ENCODE data around the gene MBD3L4.
"Not testable (repeated sequence)": the region's sequence is repeated elsewhere in the genome, so short reads cannot be mapped to it uniquely, and the experiment has no call there.

Gene MBD3L4

DNA sequence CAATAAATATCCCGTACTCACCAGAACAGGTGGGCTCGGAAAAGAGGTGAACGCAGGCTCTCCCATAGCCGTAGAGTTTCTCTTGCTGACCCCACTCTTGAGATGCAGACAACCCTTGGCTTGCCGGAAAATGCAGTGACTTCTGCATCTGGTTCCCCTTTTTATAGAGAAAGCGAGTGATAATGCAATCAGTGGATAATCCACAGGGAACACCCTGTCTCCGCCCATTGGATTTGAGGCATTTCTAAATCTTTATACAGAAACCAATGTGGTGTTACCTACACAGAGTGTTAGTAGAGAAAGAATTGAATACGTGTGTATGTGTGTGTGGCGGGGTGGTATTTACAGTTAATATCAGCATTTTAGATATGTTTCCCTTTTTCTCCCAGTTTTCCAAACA, at the start of gene MBD3L4:
Gene MBD3L4, minus strand, starts transcription at position 101 of the 400 bp plus-strand sequence. Its CDS starts 35 bp downstream, at position 66.
- not testable (repeated sequence) for DNase-seq (ENCODE audit: low read depth, low spot score)

DNA sequence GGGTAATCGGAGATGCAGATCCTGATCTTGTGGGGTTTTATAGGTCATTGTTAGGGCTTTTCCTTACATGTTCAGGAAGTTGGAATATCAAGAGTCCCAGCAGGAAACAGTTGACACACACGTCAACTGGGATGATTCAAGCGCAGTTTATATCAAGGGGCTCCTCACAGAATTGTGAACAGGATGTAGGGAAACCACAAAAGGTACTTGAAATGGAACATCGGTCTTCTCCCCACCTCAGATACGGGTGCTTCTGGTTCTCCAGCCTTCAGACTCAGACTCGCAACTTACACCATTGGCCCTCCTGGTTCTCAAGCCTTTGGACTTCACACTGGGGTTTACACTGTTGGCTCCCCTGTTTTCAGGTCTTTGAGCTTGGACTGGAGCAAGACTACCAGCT, 49.0 kb upstream of the MBD3L4 start:
- DNase-seq (ENCODE audit: low read depth, low spot score) = no peak

DNA sequence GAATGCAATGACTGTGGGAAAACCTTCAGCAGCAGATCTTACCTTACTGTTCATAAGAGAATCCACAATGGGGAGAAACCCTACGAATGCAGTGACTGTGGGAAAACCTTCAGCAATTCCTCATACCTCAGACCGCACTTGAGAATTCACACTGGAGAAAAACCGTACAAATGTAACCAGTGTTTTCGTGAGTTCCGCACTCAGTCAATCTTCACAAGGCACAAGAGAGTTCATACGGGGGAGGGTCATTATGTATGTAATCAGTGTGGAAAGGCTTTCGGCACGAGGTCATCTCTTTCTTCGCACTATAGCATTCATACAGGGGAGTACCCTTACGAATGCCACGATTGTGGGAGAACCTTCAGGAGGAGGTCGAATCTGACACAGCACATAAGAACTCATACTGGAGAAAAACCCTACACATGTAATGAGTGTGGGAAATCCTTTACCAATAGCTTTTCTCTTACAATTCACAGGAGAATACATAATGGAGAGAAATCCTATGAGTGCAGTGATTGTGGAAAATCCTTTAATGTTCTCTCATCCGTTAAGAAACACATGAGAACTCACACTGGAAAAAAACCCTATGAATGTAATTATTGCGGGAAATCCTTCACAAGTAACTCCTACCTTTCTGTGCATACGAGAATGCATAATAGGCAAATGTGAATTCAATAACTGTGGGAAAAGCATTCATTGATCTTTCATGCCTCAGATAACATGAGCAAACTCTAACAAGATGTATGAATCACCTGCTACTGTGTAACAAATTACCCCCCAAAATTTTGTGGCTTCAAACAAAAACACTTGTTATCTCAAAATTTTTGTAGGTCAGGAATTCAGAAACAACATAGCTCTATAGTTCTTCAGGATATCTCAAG, 43.3 kb upstream of the MBD3L4 start:
- peak; percentile 17 for DNase-seq (ENCODE audit: low read depth, low spot score)

DNA sequence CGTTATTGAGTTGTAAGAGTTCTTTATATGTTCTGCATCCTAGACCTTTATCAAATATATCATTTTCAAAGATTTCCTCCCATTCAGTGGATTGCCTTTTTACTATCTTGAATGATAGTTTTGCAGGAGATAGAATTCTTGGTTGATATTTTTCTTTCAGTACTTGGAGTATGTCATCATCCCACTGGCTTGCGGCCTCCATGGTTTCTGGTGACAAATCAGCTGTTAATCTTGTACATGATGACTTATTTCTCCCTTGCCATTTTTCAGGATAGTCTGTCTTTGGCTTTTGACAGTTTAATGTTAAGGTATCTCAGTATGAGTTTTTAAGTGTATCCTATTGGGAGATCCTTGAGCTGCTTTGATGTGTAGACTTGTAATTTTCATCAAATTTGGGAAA, 38.0 kb upstream of the MBD3L4 start:
- no peak for DNase-seq (ENCODE audit: low read depth, low spot score)

DNA sequence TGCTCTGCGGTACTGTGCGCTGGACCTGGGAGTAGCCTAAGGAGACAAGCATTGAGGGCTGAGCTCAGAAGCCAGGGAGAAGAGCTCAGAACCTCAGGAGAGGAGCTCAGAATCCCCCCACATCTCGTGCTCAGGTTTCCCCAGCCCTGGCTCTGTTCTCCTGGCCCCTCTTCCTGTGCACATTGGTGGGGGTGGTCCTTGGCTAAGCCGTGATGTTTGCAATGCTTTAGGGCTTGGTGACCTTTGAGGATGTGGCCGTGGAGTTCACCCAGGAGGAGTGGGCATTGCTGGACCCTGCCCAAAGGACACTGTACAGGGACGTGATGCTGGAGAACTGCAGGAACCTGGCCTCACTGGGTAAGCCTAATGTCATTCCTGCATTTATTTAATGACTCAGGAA, 36.2 kb upstream of the MBD3L4 start:
- DNase-seq (ENCODE audit: low read depth, low spot score) = no peak

DNA sequence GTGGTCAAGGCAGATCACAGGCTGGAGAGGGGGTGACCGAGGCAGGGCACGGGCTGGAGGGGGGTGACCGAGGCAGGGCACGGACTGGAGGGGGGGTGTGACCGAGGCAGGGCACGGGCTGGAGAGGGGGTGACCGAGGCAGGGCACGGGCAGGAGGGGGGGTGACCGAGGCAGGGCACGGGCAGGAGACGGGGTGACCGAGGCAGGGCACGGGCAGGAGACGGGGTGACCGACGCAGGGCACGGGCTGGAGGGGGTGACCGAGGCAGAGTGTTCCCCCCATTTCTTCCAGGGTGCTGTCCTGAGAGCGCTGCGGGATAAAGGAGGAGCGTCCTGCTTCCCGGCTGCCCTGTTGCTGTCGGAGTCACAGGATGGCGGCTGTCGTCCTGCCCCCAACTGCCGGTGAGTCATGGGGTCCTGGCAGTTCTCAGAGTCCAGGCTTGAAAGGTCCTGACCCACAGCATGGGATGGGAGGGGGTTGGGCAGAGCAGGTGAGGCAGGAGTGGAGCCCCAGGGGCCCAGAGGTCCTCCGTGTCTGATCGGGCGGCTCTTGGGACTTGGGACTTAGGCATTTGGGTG, 34.8 kb upstream of the MBD3L4 start:
- DNase-seq (ENCODE audit: low read depth, low spot score) = no peak

DNA sequence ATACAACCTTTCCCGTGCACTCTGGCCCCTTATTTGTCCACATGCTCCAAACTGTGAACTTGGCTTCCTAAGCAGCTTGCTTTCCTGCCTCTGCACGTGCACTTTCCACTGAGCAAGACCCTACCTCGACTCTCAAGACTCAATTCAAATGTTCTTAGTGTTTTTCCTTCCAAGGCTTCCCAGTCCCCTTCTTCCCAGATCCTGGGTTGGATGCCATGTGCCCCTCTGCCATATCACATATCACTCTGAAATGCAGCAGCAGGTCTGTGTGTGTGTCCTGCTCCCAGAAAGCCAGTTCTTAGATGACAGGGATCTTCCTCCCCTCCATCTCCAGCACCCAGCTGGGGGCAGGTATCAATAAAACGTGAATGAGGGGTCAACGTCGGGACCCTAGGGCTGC, 32.6 kb upstream of the MBD3L4 start:
- no peak for DNase-seq (ENCODE audit: low read depth, low spot score)

DNA sequence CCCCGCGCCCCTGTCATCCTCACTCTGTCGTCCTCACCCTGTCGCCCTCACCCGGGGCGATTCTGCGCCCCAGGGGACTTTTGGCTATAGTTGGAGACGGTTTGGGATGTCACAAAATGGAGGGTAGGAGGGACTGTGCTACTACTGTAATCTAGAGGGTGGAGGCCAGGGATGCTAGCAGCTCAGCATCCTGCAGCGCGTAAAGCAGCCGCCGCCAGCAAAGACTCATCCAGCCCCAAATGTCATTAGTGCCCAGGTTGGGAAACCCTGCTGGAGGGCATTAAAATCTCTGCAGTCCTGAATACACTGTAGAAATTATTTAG, 29.9 kb upstream of the MBD3L4 start:
- DNase-seq (ENCODE audit: low read depth, low spot score) = no peak

DNA sequence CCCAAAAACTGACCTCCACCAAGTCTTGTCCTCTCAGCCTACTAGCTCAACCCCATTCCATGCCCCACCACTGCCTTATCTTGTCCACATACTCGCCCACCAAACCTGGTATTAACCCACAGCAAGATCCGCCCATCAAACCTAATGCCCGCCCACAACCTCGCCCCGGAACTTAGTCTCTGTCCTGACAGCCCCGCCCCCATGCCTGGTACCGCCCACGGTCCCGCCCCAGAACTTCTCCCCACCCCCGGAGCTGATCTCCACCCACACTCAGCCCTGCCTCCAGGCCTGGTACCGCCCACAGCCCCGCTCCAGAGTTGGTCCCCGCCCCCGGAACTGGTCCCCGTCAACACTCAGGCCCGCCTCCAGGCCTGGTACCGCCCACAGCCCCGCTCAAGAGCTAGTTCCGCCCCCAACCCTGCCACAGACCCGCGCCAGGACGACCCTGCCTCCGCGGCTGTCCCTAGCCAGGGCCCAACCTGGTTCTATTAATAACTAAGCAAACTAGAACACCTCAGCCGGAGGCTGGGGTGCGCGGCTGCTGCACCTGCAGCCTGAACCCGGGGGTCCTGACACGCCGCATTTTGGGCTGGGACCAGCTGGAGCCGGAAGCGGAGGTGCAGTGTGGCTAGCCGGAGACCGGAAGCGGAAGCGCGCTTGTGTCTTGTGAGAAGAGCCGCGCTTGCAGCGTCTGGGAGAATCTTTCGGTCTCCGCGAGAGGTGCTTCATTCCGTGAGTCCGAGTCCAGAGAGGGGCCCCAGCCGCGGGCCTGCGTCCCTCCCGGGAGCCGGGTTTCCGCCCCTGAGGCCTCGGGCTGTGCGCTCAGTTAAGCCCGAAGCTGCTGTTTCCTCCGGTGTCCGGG, 29.3 kb upstream of the MBD3L4 start, which contains the start of gene ZNF557:
Gene ZNF557, plus strand, starts transcription at position 662 of the 862 bp plus-strand sequence. CDS start 5,372 bp downstream, outside the sequence.
- peak; percentile 99 for DNase-seq (ENCODE audit: low read depth, low spot score)

DNA sequence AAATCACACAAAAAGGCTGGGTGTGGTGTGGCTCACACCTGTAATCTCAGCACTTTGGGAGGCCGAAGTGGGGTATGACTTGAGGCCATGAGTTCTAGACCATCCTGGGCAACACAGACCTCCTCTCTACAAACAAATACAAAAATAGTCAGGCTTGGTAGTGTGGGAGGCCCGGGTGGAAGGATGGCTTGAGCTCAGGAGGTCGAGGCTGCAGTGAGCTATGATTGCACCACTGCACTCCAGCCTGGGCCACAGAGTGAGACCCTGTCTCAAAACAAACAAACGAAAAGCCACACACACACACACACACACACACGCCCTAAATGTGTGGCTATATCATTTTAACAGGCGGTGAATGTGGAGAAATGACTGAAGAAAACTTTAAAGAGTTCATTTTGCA, 28.6 kb upstream of the MBD3L4 start:
- no peak for DNase-seq (ENCODE audit: low read depth, low spot score)

DNA sequence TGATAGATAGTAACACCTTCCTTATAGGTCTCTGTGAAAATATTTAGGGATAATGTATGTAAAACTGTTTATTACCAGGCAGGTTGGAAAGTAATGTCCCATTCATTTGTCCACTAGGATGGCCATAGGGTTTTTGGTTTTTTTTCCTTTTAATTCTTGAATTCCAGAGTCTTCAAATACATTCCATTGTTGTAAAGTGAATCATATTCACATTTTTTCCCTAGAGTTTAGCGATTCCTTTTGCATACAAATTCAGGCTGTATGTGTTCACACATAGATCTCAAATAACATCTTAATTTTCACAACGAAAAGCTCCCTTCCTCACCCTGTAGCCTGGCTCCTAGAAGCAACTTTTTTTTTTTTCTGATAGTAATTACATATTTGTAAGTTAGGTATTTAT, 27.7 kb upstream of the MBD3L4 start:
- DNase-seq (ENCODE audit: low read depth, low spot score) = peak; percentile 31

DNA sequence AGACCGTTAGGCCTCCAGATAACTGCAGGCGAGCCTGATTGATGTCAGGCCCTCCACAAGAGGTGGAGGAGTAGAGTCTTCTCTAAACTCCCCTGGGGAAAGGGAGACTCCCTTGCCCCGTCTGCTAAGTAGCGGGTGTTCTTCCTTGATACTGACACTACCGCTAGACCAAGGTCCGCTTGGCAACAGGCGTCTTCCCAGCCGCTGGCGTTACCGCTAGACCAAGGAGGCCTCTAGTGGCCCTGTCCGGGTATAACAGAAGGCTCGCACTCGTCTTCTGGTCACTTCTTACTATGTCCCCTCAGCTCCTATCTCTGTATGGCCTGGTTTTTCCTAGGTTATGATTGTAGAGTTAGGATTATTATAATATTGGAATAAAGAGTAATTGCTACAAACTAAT, 27.1 kb upstream of the MBD3L4 start:
- peak; percentile 19 for DNase-seq (ENCODE audit: low read depth, low spot score)

DNA sequence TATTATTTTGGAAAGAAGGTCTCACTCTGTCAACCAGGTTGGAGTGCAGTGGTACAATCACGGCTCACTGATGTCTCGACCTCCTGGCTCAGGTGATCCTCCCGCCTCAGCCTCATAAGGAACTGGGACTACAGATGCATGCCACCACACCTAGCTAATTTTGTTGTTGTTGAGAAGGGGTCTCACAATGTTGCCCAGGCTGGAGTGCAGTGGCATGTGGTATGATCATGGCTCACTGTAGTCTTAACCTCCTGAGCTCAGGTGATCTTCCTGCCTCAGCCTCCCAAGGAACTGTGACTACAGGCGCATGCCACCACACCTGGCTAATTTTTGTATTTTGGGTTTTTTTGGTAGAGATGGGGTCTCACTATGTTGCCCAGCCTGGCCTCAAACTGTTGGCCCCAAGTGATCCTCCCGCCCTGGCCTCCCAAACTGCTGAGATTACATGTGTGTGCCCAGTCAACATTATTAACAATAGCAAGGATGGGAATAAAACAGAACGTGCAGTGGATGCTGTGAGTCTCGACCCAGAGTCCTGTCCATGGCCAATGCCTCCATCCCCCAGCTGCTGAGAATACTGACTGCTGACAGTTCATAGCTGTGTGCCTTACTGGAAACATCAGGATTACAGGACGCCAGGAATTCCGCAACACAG, 23.9 kb upstream of the MBD3L4 start:
- no peak for DNase-seq (ENCODE audit: low read depth, low spot score)

DNA sequence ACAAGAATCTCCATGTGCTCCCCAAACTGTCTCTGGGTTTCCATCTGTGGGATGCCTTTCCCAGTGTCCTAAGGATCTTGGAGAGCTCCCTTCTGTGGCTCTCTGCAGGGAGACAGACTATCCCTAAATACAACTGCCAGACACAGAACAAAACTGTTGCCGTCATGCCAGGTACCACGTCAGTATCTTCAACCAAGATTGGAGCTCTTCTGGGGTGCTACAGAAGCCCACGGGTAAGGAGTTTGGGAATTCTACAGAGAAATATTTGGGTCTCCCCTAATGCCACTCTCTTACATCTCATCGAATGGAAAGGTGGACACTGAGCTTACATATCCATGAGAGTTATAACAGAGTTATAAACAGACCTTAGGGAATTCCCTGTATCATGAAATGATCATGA, 23.4 kb upstream of the MBD3L4 start:
- DNase-seq (ENCODE audit: low read depth, low spot score) = no peak

DNA sequence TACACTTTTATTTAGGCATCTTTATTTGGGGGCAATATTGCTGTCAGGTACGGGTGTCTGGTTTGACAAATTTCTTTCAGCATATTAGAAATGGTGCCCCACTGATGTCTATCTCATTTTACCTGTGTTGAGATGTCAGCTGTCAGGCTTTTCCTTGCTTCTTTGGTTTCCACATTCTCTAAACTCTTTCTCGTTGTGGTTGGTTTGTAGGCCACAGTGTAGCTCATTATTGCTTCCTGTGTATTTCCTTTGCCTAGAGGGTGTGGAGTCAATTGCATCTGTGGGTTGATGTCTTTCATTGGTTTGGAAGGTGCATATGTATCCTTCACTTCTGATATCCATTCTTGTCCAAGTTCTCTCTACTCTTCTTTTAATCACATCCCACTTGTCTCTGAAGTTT, 20.0 kb upstream of the MBD3L4 start:
- not testable (repeated sequence) for DNase-seq (ENCODE audit: low read depth, low spot score)

DNA sequence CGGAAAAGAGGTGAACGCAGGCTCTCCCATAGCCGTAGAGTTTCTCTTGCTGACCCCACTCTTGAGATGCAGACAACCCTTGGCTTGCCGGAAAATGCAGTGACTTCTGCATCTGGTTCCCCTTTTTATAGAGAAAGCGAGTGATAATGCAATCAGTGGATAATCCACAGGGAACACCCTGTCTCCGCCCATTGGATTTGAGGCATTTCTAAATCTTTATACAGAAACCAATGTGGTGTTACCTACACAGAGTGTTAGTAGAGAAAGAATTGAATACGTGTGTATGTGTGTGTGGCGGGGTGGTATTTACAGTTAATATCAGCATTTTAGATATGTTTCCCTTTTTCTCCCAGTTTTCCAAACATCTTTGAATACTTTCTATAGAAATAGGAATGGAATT, 18.6 kb upstream of the MBD3L4 start, which contains the start of gene MBD3L3:
Gene MBD3L3, minus strand, starts transcription at position 101 of the 400 bp plus-strand sequence. Its CDS starts 71 bp downstream, at position 30.
- not testable (repeated sequence) for DNase-seq (ENCODE audit: low read depth, low spot score)

DNA sequence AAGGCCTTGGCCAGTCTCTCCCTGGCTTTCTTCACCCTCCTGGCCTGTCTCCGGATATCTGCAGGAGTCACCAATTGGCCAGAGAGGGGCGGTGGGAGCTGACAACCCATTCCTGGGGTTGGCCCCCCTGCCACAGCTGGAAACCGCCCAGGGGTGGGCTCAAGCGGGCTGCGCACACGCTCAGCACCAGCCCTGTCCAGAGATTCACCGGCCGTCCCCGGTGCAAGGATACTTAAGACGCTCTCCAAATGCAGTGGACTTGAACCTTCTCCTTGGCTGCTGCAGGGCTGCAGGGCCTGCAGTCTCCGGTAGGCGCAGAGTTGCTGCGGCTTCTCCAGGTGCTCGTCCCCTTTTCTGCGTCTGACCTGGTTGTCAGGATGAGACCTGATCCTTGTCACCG, 16.4 kb upstream of the MBD3L4 start:
- DNase-seq (ENCODE audit: low read depth, low spot score) = not testable (repeated sequence)

DNA sequence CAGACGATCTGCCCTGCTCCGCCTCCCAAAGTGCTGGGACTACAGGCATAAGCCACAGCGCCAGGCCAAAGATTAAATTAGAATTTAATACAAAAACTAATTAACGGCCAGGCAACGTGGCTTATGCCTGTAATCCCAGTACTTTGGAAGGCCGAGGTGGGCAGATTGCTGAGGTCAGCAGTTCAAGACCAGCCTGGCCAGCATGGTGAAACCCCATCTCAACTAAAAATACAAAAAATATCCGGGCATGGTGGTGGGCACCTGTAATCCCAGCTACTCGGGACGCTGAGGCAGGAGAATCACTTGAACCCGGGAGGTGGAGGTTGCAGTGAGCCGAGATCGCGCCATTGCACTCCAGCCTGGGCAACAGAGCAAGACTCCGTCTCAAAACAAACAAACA, 15.7 kb upstream of the MBD3L4 start:
- not testable (repeated sequence) for DNase-seq (ENCODE audit: low read depth, low spot score)

DNA sequence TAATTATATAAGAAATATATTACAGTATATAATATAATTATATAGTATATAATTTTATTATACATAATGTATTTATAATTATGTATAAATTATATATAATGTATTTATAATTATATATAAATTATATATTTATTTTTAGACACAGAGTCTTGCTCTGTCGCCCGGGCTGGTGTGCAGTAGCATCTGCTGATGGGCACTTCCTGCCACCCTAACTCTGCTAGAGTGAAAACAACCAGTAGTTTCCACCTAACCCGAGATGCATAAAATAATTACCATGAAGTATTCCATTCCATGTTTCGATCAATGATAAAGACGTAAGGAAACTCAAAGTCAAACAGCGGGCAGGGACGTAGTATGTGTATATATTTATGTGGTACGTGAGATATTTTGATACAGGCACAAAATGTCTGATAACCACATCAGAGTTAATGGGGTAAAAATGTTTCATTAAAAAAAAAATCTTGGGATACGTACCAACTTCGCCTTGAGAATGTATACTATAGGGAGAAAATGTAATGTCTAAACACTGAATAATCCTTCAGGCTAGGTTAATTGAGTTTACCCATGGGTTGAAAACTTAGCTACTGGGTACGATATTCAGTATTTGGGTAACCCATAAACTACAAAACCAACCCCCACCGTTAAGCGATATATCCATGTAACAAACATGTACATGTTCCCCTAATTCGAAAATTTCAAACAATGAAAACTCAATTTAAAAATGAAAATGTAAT, 14.8 kb upstream of the MBD3L4 start:
- not testable (repeated sequence) for DNase-seq (ENCODE audit: low read depth, low spot score)

DNA sequence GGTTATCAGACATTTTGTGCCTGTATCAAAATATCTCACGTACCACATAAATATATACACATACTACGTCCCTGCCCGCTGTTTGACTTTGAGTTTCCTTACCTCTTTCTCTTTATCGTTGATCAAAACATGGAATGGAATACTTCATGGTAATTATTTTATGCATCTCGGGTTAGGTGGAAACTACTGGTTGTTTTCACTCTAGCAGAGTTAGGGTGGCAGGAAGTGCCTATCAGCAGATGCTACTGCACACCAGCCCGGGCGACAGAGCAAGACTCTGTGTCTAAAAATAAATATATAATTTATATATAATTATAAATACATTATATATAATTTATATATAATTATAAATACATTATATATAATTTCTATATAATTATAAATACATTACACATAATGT, 12.9 kb upstream of the MBD3L4 start:
- DNase-seq (ENCODE audit: low read depth, low spot score) = not testable (repeated sequence)

DNA sequence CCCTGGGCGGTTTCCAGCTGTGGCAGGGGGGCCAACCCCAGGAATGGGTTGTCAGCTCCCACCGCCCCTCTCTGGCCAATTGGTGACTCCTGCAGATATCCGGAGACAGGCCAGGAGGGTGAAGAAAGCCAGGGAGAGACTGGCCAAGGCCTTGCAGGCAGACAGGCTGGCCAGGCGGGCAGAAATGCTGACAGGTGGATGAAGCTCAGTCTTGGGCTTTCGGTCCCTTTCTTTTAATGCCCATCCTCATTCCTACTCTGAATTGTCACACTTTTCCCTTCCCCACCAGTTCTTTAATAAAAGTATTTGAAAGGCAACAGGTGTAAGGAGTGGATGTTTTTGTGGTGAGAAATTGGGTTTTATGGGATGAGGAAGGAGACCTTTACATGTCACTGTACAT, 11.4 kb upstream of the MBD3L4 start:
- not testable (repeated sequence) for DNase-seq (ENCODE audit: low read depth, low spot score)
